ENCODE data around the gene TTC28. TPM values are rescaled to one million over a fixed set of nuclear protein-coding genes. Genes with fewer than 3 reads are reported as not detected.

The TTC28 gene
- total RNA-seq, 1 experiment from 2014 or later, result not detected

DNA sequence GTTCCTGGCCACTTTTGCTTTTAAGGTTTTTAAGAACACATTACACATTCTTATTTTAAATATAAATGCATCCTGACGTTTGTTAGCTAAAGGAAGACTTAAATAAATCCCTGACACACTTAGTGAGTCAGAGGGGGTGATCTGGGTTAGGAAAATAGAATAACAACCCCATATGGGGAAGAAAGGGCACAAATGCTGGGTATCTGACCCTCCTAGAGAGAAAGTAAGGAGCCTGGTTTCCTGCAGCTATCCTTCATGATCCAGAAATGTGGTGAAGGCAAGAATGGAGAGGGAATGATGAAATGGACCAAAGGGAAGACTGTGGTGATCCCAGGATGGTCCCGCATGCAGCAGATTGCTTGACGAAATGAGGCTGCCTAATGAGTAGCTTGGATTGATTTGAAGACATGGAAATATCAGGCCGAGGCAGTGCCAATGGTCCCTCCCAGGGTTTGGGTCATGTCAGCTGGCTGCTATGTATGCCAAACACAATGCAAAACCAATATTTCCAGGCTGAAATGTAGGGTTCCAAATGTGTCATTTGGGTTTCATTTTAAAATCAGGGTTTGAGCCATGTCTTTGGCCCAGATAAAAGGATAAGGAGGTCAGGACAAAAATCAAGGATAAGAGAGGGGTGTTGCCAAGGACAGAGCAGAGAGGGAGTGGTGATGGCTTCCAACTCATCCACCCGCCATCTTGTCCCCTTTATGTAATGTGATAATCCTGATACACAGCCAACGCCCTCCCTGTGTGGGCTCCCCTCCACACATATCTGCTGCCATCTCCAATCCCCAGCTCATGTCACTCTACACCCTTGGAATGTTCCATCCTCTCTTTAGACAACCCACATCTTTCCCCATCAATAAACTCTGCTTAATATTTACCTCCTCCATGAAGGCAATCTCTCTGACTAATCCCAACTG, 625.5 kb downstream of the TTC28 start:
- Mint-ChIP-seq H3K4me1 (ENCODE audit: insufficient read depth, unreplicated experiment) (no peaks in the 10 kb centered on the region), H3K27ac (ENCODE audit: low read depth, unreplicated experiment) (no peak overlapping the region), H3K36me3 (ENCODE audit: insufficient read depth, unreplicated experiment) (no peaks in the 10 kb centered on the region), H3K9me3 (ENCODE audit: unreplicated experiment) (no peaks in the 10 kb centered on the region), H3K27me3 (ENCODE audit: insufficient read depth, unreplicated experiment) (peaks cover 61% of the 10 kb centered on the region), H3K4me3 (ENCODE audit: unreplicated experiment) (no peak overlapping the region)
- POLR2A ChIA-PET, result interaction anchor here (0.7 to 2.0 kb wide), 3 partner anchors 292 to 696 kb away, joined by 3 to 5 read pairs (median 3); no protein-coding TSS in a partner anchor
- CTCF ChIA-PET, result interaction anchor here (0.8 to 9.7 kb wide), 3 partner anchors 14 to 539 kb away, joined by 5 to 139 read pairs (median 29); no protein-coding TSS in a partner anchor
- DNase-seq (ENCODE audit: unreplicated experiment), result no peak
- intact Hi-C loops (cut with micrococcal nuclease), result loop anchor here (5.0 to 10.0 kb wide), 2 partner anchors 391 to 773 kb away; no protein-coding TSS in a partner anchor
- TF ChIP-seq, protein P1, sequence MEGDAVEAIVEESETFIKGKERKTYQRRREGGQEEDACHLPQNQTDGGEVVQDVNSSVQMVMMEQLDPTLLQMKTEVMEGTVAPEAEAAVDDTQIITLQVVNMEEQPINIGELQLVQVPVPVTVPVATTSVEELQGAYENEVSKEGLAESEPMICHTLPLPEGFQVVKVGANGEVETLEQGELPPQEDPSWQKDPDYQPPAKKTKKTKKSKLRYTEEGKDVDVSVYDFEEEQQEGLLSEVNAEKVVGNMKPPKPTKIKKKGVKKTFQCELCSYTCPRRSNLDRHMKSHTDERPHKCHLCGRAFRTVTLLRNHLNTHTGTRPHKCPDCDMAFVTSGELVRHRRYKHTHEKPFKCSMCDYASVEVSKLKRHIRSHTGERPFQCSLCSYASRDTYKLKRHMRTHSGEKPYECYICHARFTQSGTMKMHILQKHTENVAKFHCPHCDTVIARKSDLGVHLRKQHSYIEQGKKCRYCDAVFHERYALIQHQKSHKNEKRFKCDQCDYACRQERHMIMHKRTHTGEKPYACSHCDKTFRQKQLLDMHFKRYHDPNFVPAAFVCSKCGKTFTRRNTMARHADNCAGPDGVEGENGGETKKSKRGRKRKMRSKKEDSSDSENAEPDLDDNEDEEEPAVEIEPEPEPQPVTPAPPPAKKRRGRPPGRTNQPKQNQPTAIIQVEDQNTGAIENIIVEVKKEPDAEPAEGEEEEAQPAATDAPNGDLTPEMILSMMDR (IDR thresholded peaks at IDR 0.05; ENCODE audit: unreplicated experiment), result no peak
- BruUV-seq (replicated peaks), result no TSS peak

DNA sequence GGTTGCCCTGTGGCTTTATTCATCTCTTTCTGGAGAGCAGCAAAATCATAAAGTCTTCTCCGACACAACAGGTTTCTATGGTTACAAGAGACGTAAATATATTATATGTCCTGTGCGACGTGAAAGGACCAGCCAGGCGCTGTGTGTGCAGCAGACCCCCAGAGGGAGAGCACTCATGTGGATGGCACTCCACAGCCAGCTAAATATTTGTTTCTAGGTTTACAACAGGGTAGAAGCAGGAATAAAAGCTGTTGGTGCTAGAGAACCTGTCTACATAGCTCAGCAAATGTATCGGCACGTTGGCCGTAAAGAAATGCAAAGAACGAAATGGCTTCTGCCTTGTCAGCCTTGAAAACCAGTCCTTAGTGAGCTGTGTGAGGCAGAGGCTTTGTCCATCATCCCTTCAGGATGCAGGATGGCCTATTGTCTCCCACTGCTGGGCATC, 626.8 kb downstream of the TTC28 start:
- intact Hi-C loops (cut with micrococcal nuclease), result loop anchor here (5.0 to 10.0 kb wide), 2 partner anchors 392 to 774 kb away; no protein-coding TSS in a partner anchor
- TF ChIP-seq, protein P1 (IDR thresholded peaks at IDR 0.05; ENCODE audit: unreplicated experiment), result no peak
- H3K4me1 Mint-ChIP-seq (ENCODE audit: insufficient read depth, unreplicated experiment), result no peaks in the 10 kb centered on the region
- no peak overlapping the region for H3K27ac Mint-ChIP-seq (ENCODE audit: low read depth, unreplicated experiment)
- ChIA-PET CTCF (interaction anchor here (0.9 to 9.7 kb wide), 10 partner anchors 16 to 1540 kb away, joined by 3 to 139 read pairs (median 6); partner anchors contain the start of gene TFIP11), POLR2A (interaction anchor here (0.8 to 2.0 kb wide), 2 partner anchors 168 to 539 kb away, joined by 3 to 5 read pairs; no protein-coding TSS in a partner anchor)
- no peaks in the 10 kb centered on the region for H3K36me3 Mint-ChIP-seq (ENCODE audit: insufficient read depth, unreplicated experiment)
- H3K27me3 Mint-ChIP-seq (ENCODE audit: insufficient read depth, unreplicated experiment), result peaks cover 50% of the 10 kb centered on the region
- H3K4me3 Mint-ChIP-seq (ENCODE audit: unreplicated experiment), result no peak overlapping the region
- no peaks in the 10 kb centered on the region for H3K9me3 Mint-ChIP-seq (ENCODE audit: unreplicated experiment)
- no TSS peak for BruUV-seq (replicated peaks)
- DNase-seq (ENCODE audit: unreplicated experiment), result no peak

- DNase-seq (ENCODE audit: unreplicated experiment), result peak; percentile 65
- TF ChIP-seq, protein P1 (IDR thresholded peaks at IDR 0.05; ENCODE audit: unreplicated experiment), result peak; percentile 85
- no peaks in the 10 kb centered on the region for H3K36me3 Mint-ChIP-seq (ENCODE audit: insufficient read depth, unreplicated experiment)
- no peak overlapping the region for H3K4me3 Mint-ChIP-seq (ENCODE audit: unreplicated experiment)
- ChIA-PET CTCF (interaction anchor here (0.6 to 9.7 kb wide), 27 partner anchors 9 to 957 kb away, joined by 3 to 139 read pairs (median 3); no protein-coding TSS in a partner anchor), POLR2A (interaction anchor here (1.2 kb wide), 1 partner anchor 542 kb away, joined by 4 read pairs; no protein-coding TSS in a partner anchor)
- intact Hi-C loops (cut with micrococcal nuclease), result loop anchor here (1.0 to 10.0 kb wide), 3 partner anchors 393 to 775 kb away; no protein-coding TSS in a partner anchor
- no peak overlapping the region for H3K27ac Mint-ChIP-seq (ENCODE audit: low read depth, unreplicated experiment)
- no peaks in the 10 kb centered on the region for H3K4me1 Mint-ChIP-seq (ENCODE audit: insufficient read depth, unreplicated experiment)
- no peaks in the 10 kb centered on the region for H3K9me3 Mint-ChIP-seq (ENCODE audit: unreplicated experiment)
- peaks cover 44% of the 10 kb centered on the region for H3K27me3 Mint-ChIP-seq (ENCODE audit: insufficient read depth, unreplicated experiment)
- no TSS peak for BruUV-seq (replicated peaks)
Measured at GRCh38 chr22:28051787-28052356, 627.8 kb downstream of the TTC28 start.
